ENCODE results near the gene GSC2. TPM values are rescaled to one million over a fixed set of nuclear protein-coding genes. Genes with fewer than 3 reads are reported as not detected.

Gene GSC2
- total and polyA plus RNA-seq, 4 donors = not detected

- Histone ChIP-seq H3K4me1 (ENCODE audit: control insufficient read depth, insufficient read depth, low read length) (peaks cover 38% of the 10 kb centered on the region), H3K9me3 (ENCODE audit: control insufficient read depth, insufficient read depth, low read length) (no peaks in the 10 kb centered on the region), H3K36me3 (ENCODE audit: control insufficient read depth, insufficient read depth, low read length) (peaks cover 7% of the 10 kb centered on the region), H3K27ac (ENCODE audit: low read depth, low read length) (peak overlapping the region; percentile 26), H3K27me3 (ENCODE audit: control insufficient read depth, insufficient read depth, low read length) (no peaks in the 10 kb centered on the region), H3K4me3 (ENCODE audit: low read depth, low read length) (no peak overlapping the region)
- peak in 1 of 6 donors; percentile 57 for DNase-seq (ENCODE audit: low read depth in 4 of 6, low spot score in 6 of 6)
- WGBS (ENCODE audit: insufficient coverage) = 83% methylated on average over 2 of the region's 5 CpGs
Observed at GRCh38 chr22:19103880-19104821, 45.9 kb downstream of the GSC2 start.

- no peak for DNase-seq (ENCODE audit: low read depth in 4 of 6, low spot score in 6 of 6)
- H3K36me3 ChIP-seq (ENCODE audit: control insufficient read depth, insufficient read depth, low read length) = peaks cover 4% of the 10 kb centered on the region
- H3K27me3 ChIP-seq (ENCODE audit: control insufficient read depth, insufficient read depth, low read length) = no peaks in the 10 kb centered on the region
- no peak overlapping the region for H3K27ac ChIP-seq (ENCODE audit: low read depth, low read length)
- 47% methylated on average over 2 of the region's 4 CpGs for WGBS (ENCODE audit: insufficient coverage)
- H3K4me3 ChIP-seq (ENCODE audit: low read depth, low read length) = no peak overlapping the region
- H3K4me1 ChIP-seq (ENCODE audit: control insufficient read depth, insufficient read depth, low read length) = peaks cover 3% of the 10 kb centered on the region
- no peaks in the 10 kb centered on the region for H3K9me3 ChIP-seq (ENCODE audit: control insufficient read depth, insufficient read depth, low read length)
Observed at GRCh38 chr22:19098157-19098556, 51.9 kb downstream of the GSC2 start.

GRCh38 chr22:19097518-19097917 is 52.6 kb downstream of the GSC2 start:
- H3K27me3 ChIP-seq (ENCODE audit: control insufficient read depth, insufficient read depth, low read length) = no peaks in the 10 kb centered on the region
- peaks cover 3% of the 10 kb centered on the region for H3K4me1 ChIP-seq (ENCODE audit: control insufficient read depth, insufficient read depth, low read length)
- no peak overlapping the region for H3K4me3 ChIP-seq (ENCODE audit: low read depth, low read length)
- H3K36me3 ChIP-seq (ENCODE audit: control insufficient read depth, insufficient read depth, low read length) = peaks cover 4% of the 10 kb centered on the region
- no peak for DNase-seq (ENCODE audit: low read depth in 4 of 6, low spot score in 6 of 6)
- H3K9me3 ChIP-seq (ENCODE audit: control insufficient read depth, insufficient read depth, low read length) = no peaks in the 10 kb centered on the region
- no peak overlapping the region for H3K27ac ChIP-seq (ENCODE audit: low read depth, low read length)
- 78% methylated on average over 3 of the region's 3 CpGs for WGBS (ENCODE audit: insufficient coverage)

Other genes with a start within 250 kb of the GSC2 start
- 10 to 100 TPM; 11.1 to 18.3 TPM for gene DGCR6, start 244.0 kb downstream of the GSC2 start, total RNA-seq
- gene DGCR6, start 244.0 kb downstream of the GSC2 start, polyA plus RNA-seq (ENCODE audit: insufficient read length in 2 of 2) = 10 to 100 TPM; 32.1 to 38.5 TPM
- 10 to 100 TPM; 14.4 to 75.3 TPM for gene PRODH, start 214.0 kb downstream of the GSC2 start, total RNA-seq
- 10 to 100 TPM; 39.5 to 57.6 TPM for gene PRODH, start 214.0 kb downstream of the GSC2 start, polyA plus RNA-seq (ENCODE audit: insufficient read length in 2 of 2)
- 10 to 100 TPM; 61.5 to 66.6 TPM for gene DGCR2, start 27.9 kb downstream of the GSC2 start, total RNA-seq
- gene DGCR2, start 27.9 kb downstream of the GSC2 start, polyA plus RNA-seq (ENCODE audit: insufficient read length in 2 of 2) = 100 to 1,000 TPM; 123 TPM
- gene TSSK2, start 19.0 kb downstream of the GSC2 start, total RNA-seq = not detected
- not detected for gene TSSK2, start 19.0 kb downstream of the GSC2 start, polyA plus RNA-seq (ENCODE audit: insufficient read length in 2 of 2)
- 10 to 100 TPM in 1 of 2 donors, 1 to 10 TPM in 1; 5.7 to 17.2 TPM for gene ESS2, start 5.6 kb downstream of the GSC2 start, total RNA-seq
- 10 to 100 TPM; 23.5 to 25.5 TPM for gene ESS2, start 5.6 kb downstream of the GSC2 start, polyA plus RNA-seq (ENCODE audit: insufficient read length in 2 of 2)
- gene SLC25A1, start 28.4 kb upstream of the GSC2 start, total RNA-seq = 10 to 100 TPM; 31.4 to 60.5 TPM
- gene SLC25A1, start 28.4 kb upstream of the GSC2 start, polyA plus RNA-seq (ENCODE audit: insufficient read length in 2 of 2) = 100 to 1,000 TPM; 105 to 107 TPM
- gene CLTCL1, start 141.4 kb upstream of the GSC2 start, total RNA-seq = 10 to 100 TPM; 13.0 to 20.9 TPM
- 10 to 100 TPM; 12.3 to 18.5 TPM for gene CLTCL1, start 141.4 kb upstream of the GSC2 start, polyA plus RNA-seq (ENCODE audit: insufficient read length in 2 of 2)

Measured in spinal cord (tissue), 10 donors.